Osteoblast (primary cell): ENCODE measurements around the gene AAK1. TPM values are rescaled to one million over a fixed set of nuclear protein-coding genes. Genes with fewer than 3 reads are reported as not detected.
A peak's percentile ranks its signal among the peaks of the same experiment; 100 is the strongest.
"Not testable (repeated sequence)": the region's sequence is repeated elsewhere in the genome, so short reads cannot be mapped to it uniquely, and the experiment has no call there.

Experiments used
- DNase-seq: peaks from one replicate; pipeline ENCODE4 v3.0.0; 2011; ENCODE audit warnings: low spot score, mixed read lengths; ENCODE audit not compliant: insufficient read length; ENCODE audit errors: missing footprints
- H2AFZ ChIP-seq: 2 replicates; pipeline ENCODE4 v1.6.0; 2011; ENCODE audit warnings: mild to moderate bottlenecking, low read length
- H3K27ac ChIP-seq: 2 replicates; pipeline ENCODE4 v1.5.1; 2011; ENCODE audit warnings: mild to moderate bottlenecking, low read depth, low read length, moderate library complexity
- H3K27me3 ChIP-seq: 2 replicates; pipeline ENCODE4 v1.6.0; 2012; ENCODE audit warnings: mild to moderate bottlenecking, control low read depth, inconsistent platforms, low read length, moderate library complexity; ENCODE audit not compliant: insufficient read depth
- H3K36me3 ChIP-seq: 2 replicates; pipeline ENCODE4 v1.5.1; 2011; ENCODE audit warnings: mild to moderate bottlenecking, low read length, control low read depth, moderate library complexity; ENCODE audit not compliant: insufficient read depth
- H3K4me1 ChIP-seq: 2 replicates; pipeline ENCODE4 v1.5.1; 2011; ENCODE audit warnings: mild to moderate bottlenecking, low read length, control low read depth, moderate library complexity; ENCODE audit not compliant: insufficient read depth
- H3K4me2 ChIP-seq: 2 replicates; pipeline ENCODE4 v1.6.0; 2011; ENCODE audit warnings: mild to moderate bottlenecking, low read length; ENCODE audit not compliant: insufficient read depth
- H3K4me3 ChIP-seq: fragments of 200-600 bp; sonication (generic); 3 replicates; pipeline ENCODE4 v1.5.1; 2012; ENCODE audit warnings: mild to moderate bottlenecking, low read length, inconsistent platforms; ENCODE audit not compliant: insufficient read depth
- H3K79me2 ChIP-seq: 2 replicates; pipeline ENCODE4 v1.6.0; 2012; ENCODE audit warnings: mild to moderate bottlenecking, low read length, control low read depth, inconsistent platforms; ENCODE audit not compliant: insufficient read depth
- H3K9me3 ChIP-seq: 2 replicates; pipeline ENCODE4 v1.5.1; 2011; ENCODE audit warnings: low read depth, low read length, control low read depth
- H4K20me1 ChIP-seq: 2 replicates; pipeline ENCODE4 v1.6.0; 2012; ENCODE audit warnings: mild to moderate bottlenecking, low read length, control low read depth; ENCODE audit not compliant: insufficient read depth
- total RNA-seq: library from RNA; depleted of rRNA; stranded (reverse); fragments of >200 nt; gene quantifications from 2 replicates; pipeline ENCODE4 v1.2.3, GENCODE V29; 2012
- TF ChIP-seq, protein P1 (sequence below): IDR thresholded peaks from 2 replicates; pipeline ENCODE4 v1.5.1; 2011; ENCODE audit warnings: mild to moderate bottlenecking, low read depth, low read length, moderate library complexity; ENCODE audit errors: extremely low read depth

AAK1 gene
- total RNA-seq, 1 donor, result 61.9 TPM

DNA sequence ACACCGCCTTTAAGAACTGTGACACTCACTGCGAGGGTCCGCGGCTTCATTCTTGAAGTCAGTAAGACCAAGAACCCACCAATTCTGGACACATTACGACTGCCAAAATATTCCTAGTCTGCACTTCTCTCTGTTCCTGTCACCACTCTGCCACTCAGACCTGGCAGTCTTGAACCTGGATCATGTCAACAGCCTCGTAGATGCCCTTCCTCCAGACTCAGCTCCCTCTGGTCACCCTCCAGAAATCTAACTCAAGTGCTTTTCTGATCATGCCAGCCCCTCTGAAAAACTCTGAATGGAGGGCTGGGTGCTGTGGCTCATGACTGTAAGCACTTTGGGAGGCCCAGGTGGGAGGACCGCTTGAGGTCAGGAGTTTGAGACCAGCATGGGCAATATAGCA lies 20.3 kb downstream of the AAK1 start:
- H3K4me3 ChIP-seq, result no peak overlapping the region
- peaks cover 79% of the 10 kb centered on the region for H4K20me1 ChIP-seq
- H2AFZ ChIP-seq, result no peak overlapping the region

DNA sequence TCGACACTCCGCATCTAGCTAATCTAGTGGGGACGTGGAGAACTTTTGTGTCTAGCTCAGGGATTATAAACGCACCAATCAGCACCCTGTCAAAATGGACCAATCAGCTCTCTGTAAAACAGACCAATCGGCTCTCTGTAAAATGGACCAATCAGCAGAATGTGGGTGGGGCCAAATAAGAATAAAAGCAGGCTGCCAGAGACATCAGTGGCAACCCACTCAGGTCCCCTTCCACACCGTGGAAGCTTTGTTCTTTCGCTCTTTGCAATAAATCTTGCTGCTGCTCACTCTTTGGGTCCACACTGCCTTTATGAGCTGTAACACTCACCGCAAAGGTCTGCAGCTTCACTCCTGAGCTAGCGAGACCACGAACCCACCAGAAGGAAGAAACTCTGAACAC lies 20.7 kb downstream of the AAK1 start:
- Histone ChIP-seq H3K79me2 (peaks cover 98% of the 10 kb centered on the region), H3K4me1 (peaks cover 26% of the 10 kb centered on the region), H4K20me1 (peaks cover 78% of the 10 kb centered on the region)
- H3K9me3 ChIP-seq, DNase-seq, H3K4me3 ChIP-seq, H3K27me3 ChIP-seq, H2AFZ ChIP-seq, H3K27ac ChIP-seq, H3K4me2 ChIP-seq, H3K36me3 ChIP-seq: not testable (repeated sequence)

More for the DNA sequence above, 20.3 kb downstream of the AAK1 start:
- H3K4me2 ChIP-seq, result no peak overlapping the region
- H3K36me3 ChIP-seq, result no peaks in the 10 kb centered on the region
- H3K4me1 ChIP-seq, result peaks cover 25% of the 10 kb centered on the region
- H3K27ac ChIP-seq, result no peak overlapping the region
- TF ChIP-seq, protein P1, sequence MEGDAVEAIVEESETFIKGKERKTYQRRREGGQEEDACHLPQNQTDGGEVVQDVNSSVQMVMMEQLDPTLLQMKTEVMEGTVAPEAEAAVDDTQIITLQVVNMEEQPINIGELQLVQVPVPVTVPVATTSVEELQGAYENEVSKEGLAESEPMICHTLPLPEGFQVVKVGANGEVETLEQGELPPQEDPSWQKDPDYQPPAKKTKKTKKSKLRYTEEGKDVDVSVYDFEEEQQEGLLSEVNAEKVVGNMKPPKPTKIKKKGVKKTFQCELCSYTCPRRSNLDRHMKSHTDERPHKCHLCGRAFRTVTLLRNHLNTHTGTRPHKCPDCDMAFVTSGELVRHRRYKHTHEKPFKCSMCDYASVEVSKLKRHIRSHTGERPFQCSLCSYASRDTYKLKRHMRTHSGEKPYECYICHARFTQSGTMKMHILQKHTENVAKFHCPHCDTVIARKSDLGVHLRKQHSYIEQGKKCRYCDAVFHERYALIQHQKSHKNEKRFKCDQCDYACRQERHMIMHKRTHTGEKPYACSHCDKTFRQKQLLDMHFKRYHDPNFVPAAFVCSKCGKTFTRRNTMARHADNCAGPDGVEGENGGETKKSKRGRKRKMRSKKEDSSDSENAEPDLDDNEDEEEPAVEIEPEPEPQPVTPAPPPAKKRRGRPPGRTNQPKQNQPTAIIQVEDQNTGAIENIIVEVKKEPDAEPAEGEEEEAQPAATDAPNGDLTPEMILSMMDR, result no peak
- no peaks in the 10 kb centered on the region for H3K27me3 ChIP-seq
- DNase-seq, result peak; percentile 53
- no peaks in the 10 kb centered on the region for H3K9me3 ChIP-seq
- H3K79me2 ChIP-seq, result peaks cover 99% of the 10 kb centered on the region

- not testable (repeated sequence) for H3K36me3 ChIP-seq, DNase-seq, H3K9me3 ChIP-seq, H3K4me3 ChIP-seq, H3K27ac ChIP-seq, H3K4me2 ChIP-seq, H3K27me3 ChIP-seq, H2AFZ ChIP-seq
- peaks cover 98% of the 10 kb centered on the region for H3K79me2 ChIP-seq
- peaks cover 78% of the 10 kb centered on the region for H4K20me1 ChIP-seq
- peaks cover 26% of the 10 kb centered on the region for H3K4me1 ChIP-seq
Measured at GRCh38 chr2:69622017-69622540, 21.5 kb downstream of the AAK1 start.

DNA sequence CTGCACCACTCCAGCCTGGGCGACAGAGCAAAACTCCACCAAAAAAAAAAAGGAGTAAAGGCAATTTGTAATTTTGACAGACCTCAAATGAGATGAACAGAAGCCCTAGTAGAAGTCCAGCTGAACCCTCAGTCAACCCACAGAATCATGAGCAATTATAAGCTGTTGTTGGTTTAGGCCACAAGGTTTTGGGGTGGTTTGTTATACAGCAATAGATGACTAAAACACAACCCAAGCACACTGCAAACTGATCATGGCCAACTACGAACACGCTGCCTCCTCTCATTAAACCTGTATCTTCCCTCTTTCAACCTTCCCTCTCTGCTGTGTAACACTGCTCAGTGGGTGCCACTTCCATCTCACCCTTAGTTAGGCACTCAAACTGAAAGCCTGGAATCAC lies 22.1 kb downstream of the AAK1 start:
- no peak overlapping the region for H3K27ac ChIP-seq
- no peak overlapping the region for H2AFZ ChIP-seq
- no peak overlapping the region for H3K4me2 ChIP-seq
- no peaks in the 10 kb centered on the region for H3K9me3 ChIP-seq
- H3K4me3 ChIP-seq, result no peak overlapping the region
- TF ChIP-seq, protein P1, result no peak
- no peak for DNase-seq
- H3K27me3 ChIP-seq, result no peaks in the 10 kb centered on the region
- H3K79me2 ChIP-seq, result peaks cover 99% of the 10 kb centered on the region
- peaks cover 29% of the 10 kb centered on the region for H3K4me1 ChIP-seq
- peaks cover 81% of the 10 kb centered on the region for H4K20me1 ChIP-seq
- no peaks in the 10 kb centered on the region for H3K36me3 ChIP-seq

DNA sequence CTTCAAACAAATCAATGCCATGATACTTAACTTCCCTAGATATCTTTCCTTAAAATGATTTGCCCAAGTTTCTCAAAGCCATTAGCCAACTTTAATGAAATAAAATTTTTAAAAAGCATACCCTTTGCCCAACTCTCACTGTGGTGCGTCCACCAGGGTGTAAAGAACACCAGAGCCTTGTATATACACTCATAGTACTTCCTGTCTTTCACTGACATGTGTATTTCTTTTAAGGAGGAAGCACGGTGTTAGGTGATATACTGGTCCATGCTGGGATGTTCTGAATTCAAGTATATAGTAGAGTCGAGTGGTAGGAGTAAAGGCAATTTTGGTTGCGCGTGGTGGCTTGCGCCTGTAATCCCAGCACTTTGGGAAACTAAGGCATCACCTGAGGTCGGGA lies 22.7 kb downstream of the AAK1 start:
- Histone ChIP-seq H3K9me3 (no peaks in the 10 kb centered on the region), H3K4me2 (no peak overlapping the region), H3K27me3 (no peaks in the 10 kb centered on the region), H3K36me3 (no peaks in the 10 kb centered on the region), H2AFZ (no peak overlapping the region), H3K4me1 (peaks cover 32% of the 10 kb centered on the region), H3K4me3 (no peak overlapping the region), H3K79me2 (peaks cover 97% of the 10 kb centered on the region), H3K27ac (no peak overlapping the region), H4K20me1 (peaks cover 84% of the 10 kb centered on the region)
- TF ChIP-seq, protein P1, result no peak
- DNase-seq, result no peak
